SK-N-DZ (cell line): ENCODE results near the gene CCDC15.
"Not testable (repeated sequence)": the region's sequence is repeated elsewhere in the genome, so short reads cannot be mapped to it uniquely, and the experiment has no call there.

Source experiments
- DNase-seq: peaks from one replicate; pipeline ENCODE4 v3.0.0-alpha.2; 2015; ENCODE audit warnings: low spot score

Gene CCDC15

GRCh38 chr11:124938970-124939369 lies 15.0 kb upstream of the CCDC15 start:
- DNase-seq: no peak

- no peak for DNase-seq
Measured at GRCh38 chr11:124941703-124942102, 12.3 kb upstream of the CCDC15 start.

- DNase-seq: no peak
Measured at GRCh38 chr11:124942466-124943253, 11.3 kb upstream of the CCDC15 start.

- DNase-seq: no peak
Measured at GRCh38 chr11:124943254-124943616, 10.8 kb upstream of the CCDC15 start.

GRCh38 chr11:124943741-124944140 lies 10.3 kb upstream of the CCDC15 start:
- no peak for DNase-seq

- no peak for DNase-seq
Measured at GRCh38 chr11:124944565-124944964, 9.4 kb upstream of the CCDC15 start.

GRCh38 chr11:124945826-124946225 lies 8.2 kb upstream of the CCDC15 start:
- no peak for DNase-seq

- no peak for DNase-seq
Measured at GRCh38 chr11:124946735-124947141, 7.3 kb upstream of the CCDC15 start.

GRCh38 chr11:124950601-124951330 lies 3.2 kb upstream of the CCDC15 start:
- DNase-seq: no peak

GRCh38 chr11:124951341-124951740 lies 2.7 kb upstream of the CCDC15 start:
- DNase-seq: no peak

- DNase-seq: no peak
Measured at GRCh38 chr11:124954590-124954955, 571 bp downstream of the CCDC15 start.

- DNase-seq: no peak
Measured at GRCh38 chr11:124955035-124955434, 1.0 kb downstream of the CCDC15 start.

- peak; percentile 35 for DNase-seq
Measured at GRCh38 chr11:124961972-124962609, 8.1 kb downstream of the CCDC15 start.

- not testable (repeated sequence) for DNase-seq
Measured at GRCh38 chr11:124968197-124968596, 14.2 kb downstream of the CCDC15 start.

- no peak for DNase-seq
Measured at GRCh38 chr11:124970925-124971324, 16.9 kb downstream of the CCDC15 start.

- DNase-seq: no peak
Measured at GRCh38 chr11:124971810-124972209, 17.8 kb downstream of the CCDC15 start.

GRCh38 chr11:124976531-124976930 lies 22.5 kb downstream of the CCDC15 start:
- no peak for DNase-seq

- no peak for DNase-seq
Measured at GRCh38 chr11:124977006-124977405, 23.0 kb downstream of the CCDC15 start.

- DNase-seq: no peak
Measured at GRCh38 chr11:124978316-124978715, 24.3 kb downstream of the CCDC15 start.

GRCh38 chr11:124982043-124982442 lies 28.0 kb downstream of the CCDC15 start:
- DNase-seq: no peak

- DNase-seq: no peak
Measured at GRCh38 chr11:124983674-124984511, 29.9 kb downstream of the CCDC15 start.

- DNase-seq: no peak
Measured at GRCh38 chr11:124984512-124984854, 30.5 kb downstream of the CCDC15 start.
